ENCODE measurements around the gene KSR2.
"Not testable (repeated sequence)": the region's sequence is repeated elsewhere in the genome, so short reads cannot be mapped to it uniquely, and the experiment has no call there.

The KSR2 gene

DNA sequence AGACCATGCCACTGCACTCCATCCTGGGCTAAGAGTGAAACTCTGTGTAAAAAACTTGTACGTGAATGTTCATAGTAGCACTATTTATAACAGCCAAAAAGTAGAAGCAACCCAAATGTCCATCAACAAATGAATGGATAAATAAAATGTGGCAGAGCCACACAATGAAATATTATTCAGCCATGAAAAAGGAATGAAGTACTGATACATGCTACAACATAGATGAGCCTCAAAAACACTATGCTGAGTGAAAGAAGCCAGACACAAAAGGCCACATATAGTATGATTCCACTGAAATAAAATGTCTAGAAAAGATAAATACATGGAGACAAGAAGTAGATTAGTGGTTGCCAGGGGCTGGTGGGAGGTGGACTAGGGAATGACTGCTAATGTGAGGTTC lies 72.8 kb downstream of the KSR2 start:
- no peak overlapping the region for H3K4me3 ChIP-seq (ENCODE audit: low read depth, low read length)
- TF ChIP-seq, protein P1, sequence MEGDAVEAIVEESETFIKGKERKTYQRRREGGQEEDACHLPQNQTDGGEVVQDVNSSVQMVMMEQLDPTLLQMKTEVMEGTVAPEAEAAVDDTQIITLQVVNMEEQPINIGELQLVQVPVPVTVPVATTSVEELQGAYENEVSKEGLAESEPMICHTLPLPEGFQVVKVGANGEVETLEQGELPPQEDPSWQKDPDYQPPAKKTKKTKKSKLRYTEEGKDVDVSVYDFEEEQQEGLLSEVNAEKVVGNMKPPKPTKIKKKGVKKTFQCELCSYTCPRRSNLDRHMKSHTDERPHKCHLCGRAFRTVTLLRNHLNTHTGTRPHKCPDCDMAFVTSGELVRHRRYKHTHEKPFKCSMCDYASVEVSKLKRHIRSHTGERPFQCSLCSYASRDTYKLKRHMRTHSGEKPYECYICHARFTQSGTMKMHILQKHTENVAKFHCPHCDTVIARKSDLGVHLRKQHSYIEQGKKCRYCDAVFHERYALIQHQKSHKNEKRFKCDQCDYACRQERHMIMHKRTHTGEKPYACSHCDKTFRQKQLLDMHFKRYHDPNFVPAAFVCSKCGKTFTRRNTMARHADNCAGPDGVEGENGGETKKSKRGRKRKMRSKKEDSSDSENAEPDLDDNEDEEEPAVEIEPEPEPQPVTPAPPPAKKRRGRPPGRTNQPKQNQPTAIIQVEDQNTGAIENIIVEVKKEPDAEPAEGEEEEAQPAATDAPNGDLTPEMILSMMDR (conservative IDR thresholded peaks at IDR 0.05; ENCODE audit: low read depth, low read length), result no peak
- DNase-seq (ENCODE audit: low read depth), result no peak

DNA sequence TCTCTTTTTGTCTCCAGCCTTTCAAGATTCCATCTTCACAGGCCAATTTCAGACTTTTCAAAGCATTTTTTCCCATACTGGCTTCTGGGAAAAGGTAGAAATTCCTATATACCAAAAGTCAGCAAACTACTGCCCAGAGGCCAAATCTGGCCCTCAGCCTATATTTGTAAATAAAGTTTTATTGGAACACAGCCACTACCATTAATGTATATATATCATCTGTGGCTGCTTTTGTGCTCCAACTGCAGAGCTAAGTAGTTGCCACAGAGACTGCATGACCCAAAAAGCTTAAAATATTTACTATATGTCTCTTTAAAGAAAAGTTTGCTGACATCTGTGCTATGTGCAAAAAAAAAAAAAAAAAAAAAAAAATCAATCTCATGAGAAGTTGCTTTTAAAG lies 76.3 kb downstream of the KSR2 start:
- H3K4me3 ChIP-seq (ENCODE audit: low read depth, low read length), result no peak overlapping the region
- TF ChIP-seq, protein P1 (conservative IDR thresholded peaks at IDR 0.05; ENCODE audit: low read depth, low read length), result no peak
- DNase-seq (ENCODE audit: low read depth), result no peak

DNA sequence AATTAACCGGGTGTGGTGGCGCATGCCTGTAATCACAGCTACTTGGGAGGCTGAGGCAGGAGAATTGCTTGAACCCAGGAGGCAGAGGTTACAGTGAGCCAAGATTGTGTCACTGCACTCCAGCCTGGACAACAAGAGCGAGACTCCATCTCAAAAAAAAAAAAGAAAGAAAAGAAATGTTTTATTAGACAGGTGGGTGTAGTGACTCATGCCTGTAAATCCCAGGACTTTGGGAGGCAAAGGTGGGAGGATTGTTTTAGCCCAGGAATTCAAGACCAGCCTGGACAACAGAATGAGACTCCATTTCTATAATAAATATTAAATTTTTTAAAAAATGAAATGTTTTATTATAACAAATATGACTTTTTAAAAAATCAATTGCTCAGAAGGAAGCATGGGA lies 77.5 kb downstream of the KSR2 start:
- H3K4me3 ChIP-seq (ENCODE audit: low read depth, low read length); DNase-seq (ENCODE audit: low read depth): not testable (repeated sequence)

DNA sequence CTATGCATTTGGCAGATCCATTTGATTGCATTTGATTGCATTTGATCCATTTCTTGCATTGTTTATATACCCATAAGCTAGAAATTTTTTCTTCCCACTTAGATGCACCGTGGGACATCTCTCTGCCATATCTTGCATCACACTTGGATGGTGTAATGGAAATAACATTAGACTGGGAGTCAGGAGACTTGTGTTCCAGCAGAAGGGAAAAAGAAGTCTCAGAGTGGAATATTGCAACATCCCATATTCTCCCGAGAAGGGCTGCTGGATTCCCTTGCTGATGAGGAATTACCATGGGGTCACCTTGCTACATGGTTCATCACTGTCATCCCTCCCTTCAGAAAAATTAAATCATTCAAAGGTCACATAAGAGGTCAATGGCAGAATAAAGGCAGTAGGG lies 78.1 kb downstream of the KSR2 start:
- DNase-seq (ENCODE audit: low read depth), result no peak
- H3K4me3 ChIP-seq (ENCODE audit: low read depth, low read length), result no peak overlapping the region
- TF ChIP-seq, protein P1 (conservative IDR thresholded peaks at IDR 0.05; ENCODE audit: low read depth, low read length), result no peak

DNA sequence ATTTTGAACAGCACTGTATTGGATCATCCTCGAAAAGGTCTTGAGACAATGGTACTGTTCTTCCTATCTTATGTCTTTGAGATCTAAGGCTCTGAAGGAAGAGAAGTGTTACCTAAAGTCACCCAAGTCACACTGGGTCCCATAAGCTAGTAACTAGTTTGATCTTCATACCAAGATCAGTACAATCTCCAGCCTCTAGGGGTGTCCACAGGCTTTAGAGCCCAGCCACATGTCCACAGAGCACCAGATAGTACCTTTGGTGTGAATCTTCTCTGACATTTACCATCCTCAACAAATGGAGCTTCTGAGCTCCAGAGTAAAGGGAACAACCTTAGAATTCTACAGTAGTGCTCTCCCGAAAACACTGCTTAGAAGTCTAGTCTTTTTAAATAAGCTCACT lies 78.7 kb downstream of the KSR2 start:
- DNase-seq (ENCODE audit: low read depth), result no peak
- TF ChIP-seq, protein P1 (conservative IDR thresholded peaks at IDR 0.05; ENCODE audit: low read depth, low read length), result no peak
- H3K4me3 ChIP-seq (ENCODE audit: low read depth, low read length), result no peak overlapping the region

DNA sequence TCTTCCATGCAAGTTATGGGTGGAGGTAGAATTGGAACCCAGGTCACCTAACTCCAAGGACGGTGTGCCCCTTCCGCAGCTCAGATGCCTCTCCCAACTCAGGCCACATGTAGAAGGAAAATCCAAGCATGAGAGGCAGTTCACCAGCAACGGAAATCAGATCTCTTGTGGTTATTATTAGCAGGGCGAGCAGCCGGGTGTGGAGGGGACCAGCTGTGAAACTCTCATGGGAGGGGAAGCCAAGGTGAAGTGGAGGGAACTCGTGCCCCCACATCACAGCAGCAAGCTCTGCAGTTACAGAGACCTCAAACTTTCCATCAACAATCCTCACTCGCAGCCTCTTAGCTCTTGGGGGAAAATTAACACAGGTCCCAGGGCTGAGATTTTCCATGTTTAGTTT lies 79.7 kb downstream of the KSR2 start:
- no peak for DNase-seq (ENCODE audit: low read depth)
- H3K4me3 ChIP-seq (ENCODE audit: low read depth, low read length), result no peak overlapping the region
- TF ChIP-seq, protein P1 (conservative IDR thresholded peaks at IDR 0.05; ENCODE audit: low read depth, low read length), result no peak

DNA sequence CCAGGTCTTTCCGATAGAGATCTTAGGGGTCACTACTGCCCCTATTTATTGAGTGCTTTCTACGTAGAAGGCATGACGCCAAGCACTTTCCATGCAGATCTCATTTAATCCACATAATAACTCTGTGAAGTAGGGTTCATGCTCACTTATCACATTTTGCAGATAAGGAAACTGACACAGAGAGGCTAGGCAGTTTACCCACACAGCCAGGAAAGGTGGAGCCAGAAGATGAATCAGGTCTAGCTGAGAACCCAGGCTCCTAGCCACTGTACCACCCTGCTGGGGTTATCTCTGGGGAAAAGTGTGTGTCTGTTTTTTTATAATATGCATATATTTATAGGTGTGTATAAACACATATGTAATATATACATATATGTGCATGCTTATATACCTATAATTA lies 83.6 kb downstream of the KSR2 start:
- TF ChIP-seq, protein P1 (conservative IDR thresholded peaks at IDR 0.05; ENCODE audit: low read depth, low read length), result no peak
- DNase-seq (ENCODE audit: low read depth), result no peak
- no peak overlapping the region for H3K4me3 ChIP-seq (ENCODE audit: low read depth, low read length)

DNA sequence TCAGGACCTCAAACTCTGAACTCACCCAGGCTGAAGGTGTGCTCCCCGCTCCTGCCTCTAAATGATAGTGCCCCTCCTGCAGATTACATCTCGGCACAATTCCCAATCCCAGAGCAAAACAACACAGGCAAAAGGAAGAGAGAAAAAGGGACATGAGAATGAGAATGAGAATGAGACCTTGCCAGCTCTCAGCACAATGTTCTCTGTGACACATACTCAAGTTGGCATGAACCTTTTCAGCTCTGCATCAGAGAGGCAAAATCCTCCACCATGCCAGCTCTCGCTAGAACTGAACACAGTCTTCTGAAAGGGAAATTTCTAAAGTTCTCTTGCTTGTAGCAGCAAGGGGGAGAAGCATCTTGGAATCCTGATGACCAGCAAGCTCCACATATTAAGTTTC lies 84.6 kb downstream of the KSR2 start:
- DNase-seq (ENCODE audit: low read depth), result no peak
- TF ChIP-seq, protein P1 (conservative IDR thresholded peaks at IDR 0.05; ENCODE audit: low read depth, low read length), result no peak
- H3K4me3 ChIP-seq (ENCODE audit: low read depth, low read length), result no peak overlapping the region

Measured in choroid plexus epithelial cell (primary cell).